Peyer's patch (tissue), 4 donors: ENCODE measurements around the gene RRM1.

Source experiments
- POLR2A ChIP-seq, 2 donors: fragments of 450-650 bp; IDR thresholded peaks; one replicate each; pipeline ENCODE4 v1.5.1; 2017; ENCODE audit warnings: antibody characterized with exemption in 2 of 2, mild to moderate bottlenecking in 2 of 2, moderate library complexity in 2 of 2
- TF ChIP-seq, protein P1 (sequence below), 6 experiments: fragments of 450-650 bp in 4 of 6; fragments of 200-600 bp in 2 of 6; sonication (generic) in 1 of 6; IDR thresholded peaks; one replicate each; pipeline ENCODE4 v1.5.1; 2017 to 2019; ENCODE audit warnings: antibody characterized with exemption in 6 of 6, mild to moderate bottlenecking in 3 of 6, moderate library complexity in 1 of 6

DNA sequence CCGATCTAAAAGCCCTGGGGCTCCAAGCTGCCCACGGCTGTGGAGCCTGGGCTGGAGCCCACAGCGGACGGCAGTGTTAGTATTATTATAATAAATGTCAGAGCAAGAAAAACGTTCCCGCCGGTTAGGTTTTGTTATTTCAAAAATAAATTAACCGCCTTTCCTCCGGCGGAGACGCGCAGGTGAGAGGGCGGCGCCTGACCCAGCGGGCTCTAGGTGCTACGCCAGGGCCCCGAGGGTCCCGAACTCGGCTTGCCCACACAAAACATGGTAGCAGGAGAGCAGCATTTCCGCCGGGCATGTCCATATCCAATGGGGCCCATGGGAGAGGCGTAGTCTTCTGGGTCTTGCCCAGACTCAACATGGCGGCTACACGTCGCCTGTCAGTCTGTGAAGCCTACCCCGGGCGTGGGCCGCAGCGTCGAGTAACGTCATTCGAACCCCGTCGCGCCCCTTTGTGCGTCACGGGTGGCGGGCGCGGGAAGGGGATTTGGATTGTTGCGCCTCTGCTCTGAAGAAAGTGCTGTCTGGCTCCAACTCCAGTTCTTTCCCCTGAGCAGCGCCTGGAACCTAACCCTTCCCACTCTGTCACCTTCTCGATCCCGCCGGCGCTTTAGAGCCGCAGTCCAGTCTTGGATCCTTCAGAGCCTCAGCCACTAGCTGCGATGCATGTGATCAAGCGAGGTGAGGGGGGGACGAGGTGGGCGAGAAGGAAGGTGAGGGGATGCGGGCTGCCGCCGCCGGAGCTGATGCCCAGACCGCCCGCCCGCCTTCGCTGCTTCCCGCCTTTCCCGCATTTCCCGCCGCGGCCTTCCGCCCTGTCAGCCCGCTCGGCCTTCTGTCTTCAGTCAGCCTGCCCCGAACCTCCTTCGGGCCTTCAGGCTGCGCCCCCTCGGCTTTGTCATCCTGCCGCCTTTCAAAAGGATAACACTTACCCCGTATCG is at the start of gene RRM1:
- TF ChIP-seq, protein P1, sequence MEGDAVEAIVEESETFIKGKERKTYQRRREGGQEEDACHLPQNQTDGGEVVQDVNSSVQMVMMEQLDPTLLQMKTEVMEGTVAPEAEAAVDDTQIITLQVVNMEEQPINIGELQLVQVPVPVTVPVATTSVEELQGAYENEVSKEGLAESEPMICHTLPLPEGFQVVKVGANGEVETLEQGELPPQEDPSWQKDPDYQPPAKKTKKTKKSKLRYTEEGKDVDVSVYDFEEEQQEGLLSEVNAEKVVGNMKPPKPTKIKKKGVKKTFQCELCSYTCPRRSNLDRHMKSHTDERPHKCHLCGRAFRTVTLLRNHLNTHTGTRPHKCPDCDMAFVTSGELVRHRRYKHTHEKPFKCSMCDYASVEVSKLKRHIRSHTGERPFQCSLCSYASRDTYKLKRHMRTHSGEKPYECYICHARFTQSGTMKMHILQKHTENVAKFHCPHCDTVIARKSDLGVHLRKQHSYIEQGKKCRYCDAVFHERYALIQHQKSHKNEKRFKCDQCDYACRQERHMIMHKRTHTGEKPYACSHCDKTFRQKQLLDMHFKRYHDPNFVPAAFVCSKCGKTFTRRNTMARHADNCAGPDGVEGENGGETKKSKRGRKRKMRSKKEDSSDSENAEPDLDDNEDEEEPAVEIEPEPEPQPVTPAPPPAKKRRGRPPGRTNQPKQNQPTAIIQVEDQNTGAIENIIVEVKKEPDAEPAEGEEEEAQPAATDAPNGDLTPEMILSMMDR (IDR thresholded peaks at IDR 0.05): peak in 1 of 6 experiments; percentile 4
- peak; percentile 56 to 66 for TF ChIP-seq POLR2A (IDR thresholded peaks at IDR 0.05)
